ENCODE measurements around the gene ASZ1. TPM values are rescaled to one million over a fixed set of nuclear protein-coding genes. Genes with fewer than 3 reads are reported as not detected.

ASZ1 gene
- not detected in 2 replicates for total RNA-seq

GRCh38 chr7:117427258-117427701 lies at the start of gene ASZ1:
TSS of gene ASZ1 (minus strand) at chr7:117427493. CDS start at chr7:117427460, 33 bp downstream.

GRCh38 chr7:117322741-117323304 lies 104.5 kb downstream of the ASZ1 start, which contains the start of gene WNT2:
TSS of gene WNT2 (minus strand) at chr7:117323058. CDS start at chr7:117322989, 69 bp downstream.

Other genes with a start within 250 kb of the ASZ1 start
- 0.20 TPM in 1 of 2 replicates, not detected in the other for gene WNT2, start 104.4 kb downstream of the ASZ1 start, total RNA-seq
- not detected in 2 replicates for gene CFTR, start 52.5 kb upstream of the ASZ1 start, total RNA-seq